Lung microvascular endothelial cell (primary cell): ENCODE measurements around the gene SIKE1. TPM values are rescaled to one million over a fixed set of nuclear protein-coding genes. Genes with fewer than 3 reads are reported as not detected.
"Not testable (repeated sequence)": the region's sequence is repeated elsewhere in the genome, so short reads cannot be mapped to it uniquely, and the experiment has no call there.

Experiments
- DNase-seq, 2 donors: peaks; one replicate each; pipeline versions ENCODE4 v3.0.0 to v3.0.0-alpha.2; 2010; ENCODE audit warnings: low read depth in 2 of 2
- total RNA-seq: library from RNA; depleted of rRNA; stranded (reverse); fragments of >200 nt; gene quantifications from 2 replicates; pipeline ENCODE4 v1.2.1, GENCODE V29; 2014

Gene SIKE1
- 32.9 and 40.7 TPM in 2 replicates for total RNA-seq

DNA sequence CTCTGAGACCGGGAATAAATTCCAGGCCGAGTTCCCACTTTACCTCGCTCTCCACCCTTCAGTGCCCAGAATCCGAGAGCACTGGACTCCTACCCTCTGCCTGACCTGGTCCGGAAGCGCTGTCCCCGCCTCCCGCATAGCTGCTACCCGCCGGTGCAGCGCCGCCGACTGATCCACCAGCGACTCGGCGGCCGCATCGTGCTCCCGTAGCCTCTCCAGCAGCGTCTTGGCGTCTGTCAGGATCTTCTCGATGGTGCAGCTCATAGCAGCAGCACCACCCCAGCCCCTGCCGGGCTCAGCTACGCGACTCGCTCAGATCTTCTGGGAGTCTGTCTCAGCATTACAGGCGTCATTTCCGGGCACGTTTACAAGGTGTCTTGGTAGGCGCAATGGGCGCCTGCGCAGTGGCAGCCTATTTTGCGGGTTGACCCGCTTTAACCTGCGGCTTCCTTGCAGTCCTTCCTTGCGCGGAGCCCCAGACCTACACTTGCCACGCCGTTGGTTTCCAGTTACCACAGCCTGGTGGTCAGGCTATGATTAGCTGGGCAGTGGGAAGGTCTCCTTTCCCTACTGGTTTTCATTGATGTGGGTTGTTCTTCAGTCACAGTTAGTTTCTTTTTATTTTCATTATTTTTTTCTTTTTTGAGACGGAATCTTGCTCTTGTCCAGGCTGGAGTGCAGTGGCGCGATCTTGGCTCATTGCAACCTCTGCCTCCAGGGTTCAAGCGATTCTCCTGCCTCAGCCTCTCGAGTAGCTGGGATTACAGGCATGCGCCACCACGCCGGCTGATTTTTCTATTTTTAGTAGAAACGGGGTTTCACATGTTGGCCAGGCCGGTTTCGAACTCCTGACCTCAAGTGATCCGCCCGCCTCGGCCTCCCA, at the start of gene SIKE1:
Gene SIKE1 (minus strand): TSS at position 342 of the 883 bp plus-strand sequence. CDS start 78 bp downstream, at position 264.
- DNase-seq, result peak; percentile 48 to 92

DNA sequence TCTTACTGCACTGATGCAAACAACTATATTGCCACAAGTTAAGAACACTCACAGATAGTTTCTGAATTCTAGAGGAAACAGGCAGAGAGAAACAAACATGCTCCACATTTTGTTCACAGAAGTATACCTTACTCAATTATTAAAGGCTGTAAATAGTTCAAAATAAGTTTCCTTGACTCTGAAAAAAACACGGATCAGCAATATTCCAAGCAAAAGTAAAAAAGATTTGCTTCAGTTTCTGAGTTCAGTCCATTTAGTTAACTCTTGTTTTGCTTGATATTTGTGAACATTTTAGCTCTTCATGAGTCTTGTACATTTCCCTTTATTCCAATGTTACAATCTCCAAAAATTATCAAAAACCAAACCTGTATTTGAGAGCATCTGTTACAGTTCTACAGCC, 49.6 kb upstream of the SIKE1 start:
- DNase-seq, result not testable (repeated sequence)

DNA sequence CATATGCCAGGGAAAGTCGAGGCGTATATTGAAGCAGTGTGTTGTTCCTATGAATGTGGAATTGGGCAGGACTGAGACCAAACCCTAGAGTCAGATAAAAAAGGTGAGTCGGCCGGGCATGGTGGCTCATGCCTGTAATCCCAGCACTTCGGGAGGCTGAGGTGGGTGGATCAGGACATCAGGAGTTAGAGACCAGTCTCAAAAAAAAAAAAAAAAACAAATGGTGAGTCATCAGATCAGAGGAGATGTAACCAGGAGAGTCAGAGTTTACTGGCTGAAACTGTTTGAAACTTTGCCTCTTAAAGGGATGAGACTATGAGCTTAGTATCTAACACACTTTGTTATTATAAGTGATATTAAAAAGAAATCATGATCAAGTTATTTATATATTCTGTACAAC, 47.8 kb upstream of the SIKE1 start:
- DNase-seq, result no peak

DNA sequence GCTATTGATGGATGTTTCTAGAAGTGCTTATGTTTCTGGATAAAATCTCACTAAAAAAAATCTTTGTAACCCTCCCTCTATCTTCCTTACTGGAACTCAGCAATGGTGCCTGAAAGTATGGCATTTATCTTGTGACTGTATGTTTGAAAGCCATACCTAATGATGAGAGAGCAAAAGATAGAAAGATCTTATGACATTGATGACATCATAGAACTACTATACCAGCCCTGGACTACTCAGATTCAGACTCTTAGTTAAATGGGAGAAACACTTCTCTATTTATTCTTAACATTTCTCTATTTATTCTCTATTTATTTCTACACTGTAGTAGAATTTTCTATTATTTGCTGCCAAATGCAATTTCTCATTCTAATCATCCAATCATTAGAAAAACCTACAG, 41.5 kb upstream of the SIKE1 start:
- no peak for DNase-seq

DNA sequence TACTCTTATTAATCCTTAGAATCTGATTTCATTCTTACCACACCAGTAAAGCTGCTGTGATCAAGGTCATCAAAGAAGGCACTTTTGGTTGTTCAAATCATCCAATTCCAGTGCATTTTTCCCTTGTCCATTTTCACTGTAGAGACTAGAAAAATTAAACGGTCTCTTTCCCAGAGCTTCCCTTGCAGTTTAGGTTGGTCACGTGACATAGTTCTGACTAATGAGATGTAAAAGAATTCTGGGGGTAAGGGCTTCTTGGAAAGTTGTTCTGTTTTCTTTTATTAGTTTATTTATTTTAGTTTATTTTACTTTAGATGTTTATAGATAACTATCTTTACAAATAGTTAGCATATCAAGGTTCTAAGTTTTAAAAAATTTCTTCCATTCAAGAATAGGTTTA, 39.9 kb upstream of the SIKE1 start:
- no peak for DNase-seq

DNA sequence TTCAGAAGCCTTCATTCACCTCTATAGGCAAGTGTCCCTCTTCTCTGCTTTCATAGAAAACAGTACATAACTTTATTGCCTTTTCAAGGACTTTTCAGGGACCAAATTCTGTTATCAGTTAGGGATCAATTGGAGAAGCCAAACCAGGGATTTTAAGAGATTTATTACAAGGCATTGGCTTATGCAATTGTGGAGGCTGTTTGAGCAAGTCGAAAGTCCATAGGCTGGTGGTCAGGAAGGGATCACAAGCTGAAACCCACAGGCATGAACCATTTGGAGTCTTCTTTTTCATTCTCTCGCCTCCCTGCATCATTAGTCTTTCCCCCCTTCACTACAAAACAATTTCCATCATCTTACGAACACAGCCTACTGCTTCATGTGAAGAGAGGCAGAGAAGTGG, 39.4 kb upstream of the SIKE1 start:
- DNase-seq, result no peak

DNA sequence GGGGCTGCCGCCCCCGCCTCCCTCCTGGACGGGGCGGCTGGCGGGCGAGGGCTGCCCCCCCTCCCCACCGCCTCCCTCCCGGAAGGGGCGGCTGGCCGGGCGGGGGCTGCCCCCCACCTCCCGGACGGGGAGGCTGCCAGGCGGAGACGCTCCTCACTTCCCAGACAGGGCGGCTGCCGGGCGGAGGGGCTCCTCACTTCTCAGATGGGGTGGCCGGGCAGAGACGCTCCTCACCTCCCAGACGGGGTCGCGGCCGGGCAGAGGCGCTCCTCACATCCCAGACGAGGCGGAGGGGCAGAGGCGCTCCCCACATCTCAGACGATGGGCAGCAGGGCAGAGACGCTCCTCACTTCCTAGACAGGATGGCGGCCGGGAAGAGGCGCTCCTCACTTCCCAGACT, 24.0 kb upstream of the SIKE1 start:
- DNase-seq, result not testable (repeated sequence)

DNA sequence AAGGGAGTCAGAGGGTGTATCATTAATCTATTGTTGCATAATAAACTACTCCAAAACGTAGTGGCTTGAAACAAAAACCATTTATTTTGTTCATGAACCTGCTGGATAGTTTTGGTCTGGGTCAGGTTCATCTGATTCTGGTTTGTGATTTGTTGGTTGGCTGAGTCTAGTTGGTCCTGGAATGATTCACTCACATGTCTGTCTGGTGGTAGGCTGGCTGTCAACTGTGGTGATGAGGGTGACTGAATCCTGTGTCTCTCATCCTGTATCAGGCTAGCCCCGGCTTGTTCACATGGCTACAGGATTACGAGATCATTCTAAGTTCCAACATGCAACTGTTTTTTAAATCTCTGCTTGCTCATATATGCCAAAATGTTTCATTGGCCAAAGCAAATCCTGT, 22.5 kb upstream of the SIKE1 start:
- DNase-seq, result no peak

DNA sequence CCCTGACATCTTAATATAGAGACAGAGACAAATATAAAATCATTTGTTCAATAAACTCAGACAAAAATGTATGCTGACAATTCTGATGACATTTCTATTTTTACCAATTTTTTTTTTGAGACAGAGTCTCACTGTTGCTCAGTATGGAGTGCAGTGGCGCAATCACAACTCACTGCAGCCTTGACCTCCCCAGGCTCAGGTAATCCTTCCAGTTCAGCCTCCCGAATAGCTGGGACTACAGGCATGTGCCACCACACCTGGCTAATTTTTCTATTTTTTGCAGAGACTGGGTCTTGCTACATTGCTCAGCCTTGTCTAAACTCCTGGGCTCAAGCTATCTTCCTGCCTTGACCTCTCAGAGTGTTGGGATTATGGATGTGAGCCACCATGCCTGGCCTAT, 13.6 kb upstream of the SIKE1 start:
- no peak for DNase-seq

DNA sequence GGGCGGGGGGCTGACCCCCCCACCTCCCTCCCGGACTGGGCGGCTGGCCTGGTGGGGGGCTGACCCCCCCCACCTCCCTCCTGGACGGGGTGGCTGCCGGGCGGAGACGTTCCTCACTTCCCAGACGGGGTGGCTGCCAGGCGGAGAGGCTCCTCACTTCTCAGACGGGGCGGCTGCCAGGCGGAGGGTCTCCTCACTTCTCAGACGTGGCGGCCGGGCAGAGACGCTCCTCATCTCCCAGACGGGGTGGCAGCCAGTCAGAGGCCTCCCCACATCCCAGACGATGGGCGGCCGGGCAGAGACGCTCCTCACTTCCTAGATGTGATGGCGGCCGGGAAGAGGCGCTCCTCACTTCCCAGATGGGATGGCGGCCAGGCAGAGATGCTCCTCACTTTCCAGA, 10.1 kb upstream of the SIKE1 start:
- not testable (repeated sequence) for DNase-seq

DNA sequence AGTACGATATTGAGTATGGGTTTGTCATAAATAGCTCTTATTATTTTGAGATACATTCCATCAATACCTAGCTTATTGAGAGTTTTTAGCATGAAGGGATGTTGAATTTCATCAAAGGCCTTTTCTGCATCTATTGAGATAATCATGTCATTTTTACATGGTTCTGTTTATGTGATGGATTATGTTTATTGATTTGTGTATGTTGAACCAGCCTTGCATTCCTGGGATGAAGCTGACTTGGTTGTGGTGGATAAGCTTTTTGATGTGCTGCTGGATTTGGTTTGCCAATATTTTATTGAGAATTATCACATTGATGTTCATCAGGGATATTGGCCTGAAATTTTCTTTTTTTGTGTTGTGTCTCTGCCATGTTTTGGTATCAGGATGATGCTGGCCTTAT, 6.0 kb upstream of the SIKE1 start:
- not testable (repeated sequence) for DNase-seq

DNA sequence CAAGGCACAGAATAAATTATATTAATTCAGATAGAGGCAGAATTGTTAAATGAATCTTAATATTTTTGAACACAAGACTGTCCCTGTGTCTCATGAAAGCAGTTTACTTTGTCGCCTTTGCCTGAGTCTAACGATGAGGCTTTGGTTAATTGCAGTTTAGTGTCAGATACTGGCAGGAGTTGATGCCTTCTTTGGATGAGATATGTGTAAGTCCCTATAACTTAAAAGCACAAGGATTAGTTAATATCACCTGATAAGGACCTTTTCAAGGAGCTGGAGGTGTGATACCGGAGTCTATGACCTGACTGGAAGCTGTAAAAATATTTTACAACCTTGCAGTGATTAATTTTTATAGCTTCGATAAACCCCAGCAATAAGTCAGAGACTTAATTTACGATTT, 2.0 kb upstream of the SIKE1 start:
- DNase-seq, result no peak

DNA sequence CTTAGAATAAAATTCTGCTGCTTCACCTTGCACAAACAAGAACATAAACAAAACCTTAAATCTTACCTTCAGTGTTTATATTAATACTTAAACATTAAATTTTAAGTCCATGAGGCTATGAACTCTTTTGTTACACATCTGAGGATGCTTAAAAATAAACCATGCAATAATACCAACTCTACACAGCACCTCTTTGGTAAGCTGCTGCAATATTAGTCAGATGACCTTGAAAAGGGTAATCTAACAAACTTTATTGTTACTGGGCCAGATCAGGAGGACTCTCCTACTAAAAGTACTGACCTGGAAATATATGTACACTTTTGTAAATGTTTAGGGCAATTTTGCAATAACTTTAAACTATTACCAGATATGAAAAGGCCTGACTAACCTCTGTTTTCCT, 763 bp downstream of the SIKE1 start:
- DNase-seq, result no peak

DNA sequence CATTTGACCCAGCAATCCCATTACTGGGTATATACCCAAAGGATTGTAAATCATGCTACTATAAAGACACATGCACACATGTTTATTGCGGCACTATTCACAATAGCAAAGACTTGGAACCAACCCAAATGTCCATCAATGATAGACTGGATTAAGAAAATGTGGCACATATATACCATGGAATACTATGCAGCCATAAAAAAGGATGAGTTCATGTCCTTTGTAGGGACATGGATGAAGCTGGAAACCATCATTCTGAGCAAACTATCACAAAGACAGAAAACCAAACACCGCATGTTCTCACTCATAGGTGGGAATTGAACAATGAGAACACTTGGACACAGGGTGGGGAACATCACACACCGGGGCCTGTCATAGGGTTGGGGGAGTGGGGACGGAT, 3.8 kb downstream of the SIKE1 start:
- not testable (repeated sequence) for DNase-seq

DNA sequence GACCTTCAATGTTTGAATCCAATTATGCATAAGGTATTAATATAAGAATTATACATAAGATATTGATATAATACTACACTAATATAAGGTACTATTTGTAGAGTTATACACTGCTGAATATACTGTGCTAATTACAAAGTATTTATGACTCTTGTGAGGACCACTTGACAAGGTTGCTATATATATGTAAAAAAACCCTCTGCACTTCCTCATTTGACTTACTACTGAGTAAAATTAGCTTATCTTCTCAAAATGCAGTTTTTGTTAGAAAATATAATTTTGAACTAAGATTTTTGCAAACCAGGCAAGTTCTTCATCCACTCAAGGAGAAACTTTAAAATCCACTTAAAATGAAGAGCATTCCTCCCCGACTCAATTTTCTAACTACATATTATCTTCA, 8.5 kb downstream of the SIKE1 start:
- no peak for DNase-seq

DNA sequence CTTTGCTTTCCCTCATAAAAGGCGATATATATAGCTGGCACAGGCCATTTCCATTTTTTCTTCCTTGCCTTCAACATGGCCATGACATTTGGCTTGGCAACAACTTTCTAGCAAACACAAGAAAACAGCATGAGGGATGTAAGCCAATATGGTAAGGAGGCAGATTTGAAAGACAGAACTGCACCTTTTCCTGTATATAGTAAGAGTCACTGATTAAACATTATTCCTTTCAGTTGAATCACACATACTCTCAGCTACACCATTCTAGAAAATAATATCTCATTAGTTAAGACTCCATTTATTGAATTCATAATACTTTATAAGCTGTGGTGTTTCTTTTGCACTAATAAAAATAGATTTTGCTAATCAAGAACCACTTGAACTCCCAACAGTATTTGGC, 9.5 kb downstream of the SIKE1 start:
- DNase-seq, result no peak

DNA sequence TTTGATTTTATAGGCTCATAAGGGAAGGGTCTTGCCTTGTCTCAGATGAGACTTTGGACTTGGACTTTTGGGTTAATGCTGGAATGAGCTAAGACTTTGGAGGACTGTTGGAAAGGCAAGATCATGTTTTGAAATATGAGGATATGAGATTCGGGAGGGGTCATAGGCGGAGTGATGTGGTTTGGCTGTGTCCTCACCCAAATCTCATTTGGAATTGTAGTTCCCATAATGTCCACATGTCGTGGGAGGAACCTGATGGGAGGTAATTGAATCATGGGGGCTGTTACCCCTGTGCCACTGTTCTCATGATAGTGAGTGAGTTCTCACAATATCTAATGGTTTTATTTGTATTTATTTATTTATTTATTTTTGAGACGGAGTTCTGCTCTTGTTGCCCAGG, 15.8 kb downstream of the SIKE1 start:
- no peak for DNase-seq

DNA sequence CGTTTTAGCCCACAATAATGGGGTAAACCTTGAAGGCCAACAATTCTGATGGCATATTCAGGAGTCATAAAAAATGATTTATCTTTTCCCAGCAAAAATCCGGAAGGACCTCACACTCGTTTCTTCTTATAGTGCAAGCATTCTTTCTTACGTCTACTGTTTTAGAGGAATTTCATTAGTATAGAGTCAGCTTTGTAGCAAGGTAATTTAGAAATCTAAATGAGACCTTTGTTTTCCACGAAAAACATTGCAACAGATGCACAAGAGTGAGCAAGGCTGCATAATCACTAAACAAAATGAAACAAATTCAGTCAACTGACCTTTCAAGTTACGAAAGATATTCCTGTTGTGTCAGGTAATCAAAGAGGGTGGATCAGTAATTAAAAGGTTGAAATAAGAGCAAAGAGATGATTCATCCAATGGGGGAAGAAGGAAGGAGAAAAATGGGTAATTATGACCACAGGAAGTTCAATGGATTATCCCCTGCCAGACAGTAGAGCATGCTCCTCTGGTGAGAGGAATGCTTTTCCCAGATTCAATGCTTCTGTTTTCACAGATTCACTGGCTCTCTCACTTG, 22.1 kb downstream of the SIKE1 start:
- peak; percentile 21 to 41 for DNase-seq

DNA sequence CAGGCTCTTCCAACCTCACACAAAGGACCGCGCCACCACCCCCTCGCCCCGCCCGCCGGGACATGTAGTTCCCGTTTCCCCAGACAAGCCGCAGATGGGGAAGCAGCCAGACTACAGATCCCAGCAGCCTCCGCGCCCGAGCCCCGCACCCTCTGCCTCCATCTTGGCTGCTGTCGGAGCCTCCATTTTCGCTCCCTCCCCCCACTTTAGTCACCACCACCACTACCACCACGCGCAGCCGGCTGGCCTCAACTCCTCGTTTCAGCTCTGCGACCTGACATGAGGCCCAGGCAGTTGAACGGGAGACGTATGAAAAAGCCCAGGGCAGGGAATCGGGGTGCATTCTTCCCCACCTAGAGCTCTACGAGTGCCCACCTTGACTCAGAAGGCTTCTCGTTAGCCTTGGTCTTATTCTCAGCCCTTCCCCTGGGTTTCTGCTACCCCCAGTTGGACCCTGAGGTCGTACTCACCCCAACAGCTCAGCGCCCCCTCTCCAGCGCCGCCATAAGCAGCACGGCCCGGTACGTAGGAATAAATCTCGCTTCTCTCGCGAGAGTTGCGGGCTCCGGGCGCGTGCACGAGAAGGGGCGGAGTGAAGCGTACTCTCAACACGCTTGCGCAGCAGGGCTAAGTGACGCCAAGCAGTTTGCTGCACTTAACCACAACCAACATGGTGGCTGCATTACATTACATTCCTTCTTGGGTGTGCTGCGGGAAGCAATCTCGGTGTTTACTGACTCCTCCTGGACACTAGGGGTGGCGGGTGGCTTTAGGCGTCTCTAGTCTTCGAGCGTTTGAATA, 22.8 kb downstream of the SIKE1 start, which contains the start of gene CSDE1:
Gene CSDE1 (minus strand): TSS at position 530 of the 801 bp plus-strand sequence. CDS start 18,094 bp downstream, outside the sequence.
- DNase-seq, result peak; percentile 99

DNA sequence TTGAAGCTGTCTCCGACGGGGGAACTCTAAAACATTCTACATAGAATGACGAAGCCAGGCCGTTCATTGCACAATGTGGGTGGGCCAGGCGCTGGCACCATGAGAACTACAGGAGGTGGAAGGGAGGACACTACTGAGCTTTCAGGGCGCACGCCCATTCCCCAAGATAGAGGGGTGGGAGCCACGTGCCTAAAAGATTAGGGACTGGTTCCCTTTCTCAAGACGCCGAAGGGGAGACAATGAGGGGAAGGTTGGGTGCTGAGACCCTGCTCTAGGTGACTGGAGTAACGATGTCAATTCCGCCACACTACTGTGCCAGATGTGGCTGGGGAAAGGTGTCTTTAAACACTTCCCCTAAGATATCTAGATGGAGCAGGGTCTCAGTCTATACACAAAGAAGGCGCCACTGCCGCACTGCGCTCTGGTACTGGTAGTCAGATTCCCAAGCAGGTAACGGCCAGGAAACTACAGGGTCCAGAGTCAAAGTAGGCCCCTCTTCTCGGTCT, 23.5 kb downstream of the SIKE1 start:
- peak; percentile 31 to 53 for DNase-seq

DNA sequence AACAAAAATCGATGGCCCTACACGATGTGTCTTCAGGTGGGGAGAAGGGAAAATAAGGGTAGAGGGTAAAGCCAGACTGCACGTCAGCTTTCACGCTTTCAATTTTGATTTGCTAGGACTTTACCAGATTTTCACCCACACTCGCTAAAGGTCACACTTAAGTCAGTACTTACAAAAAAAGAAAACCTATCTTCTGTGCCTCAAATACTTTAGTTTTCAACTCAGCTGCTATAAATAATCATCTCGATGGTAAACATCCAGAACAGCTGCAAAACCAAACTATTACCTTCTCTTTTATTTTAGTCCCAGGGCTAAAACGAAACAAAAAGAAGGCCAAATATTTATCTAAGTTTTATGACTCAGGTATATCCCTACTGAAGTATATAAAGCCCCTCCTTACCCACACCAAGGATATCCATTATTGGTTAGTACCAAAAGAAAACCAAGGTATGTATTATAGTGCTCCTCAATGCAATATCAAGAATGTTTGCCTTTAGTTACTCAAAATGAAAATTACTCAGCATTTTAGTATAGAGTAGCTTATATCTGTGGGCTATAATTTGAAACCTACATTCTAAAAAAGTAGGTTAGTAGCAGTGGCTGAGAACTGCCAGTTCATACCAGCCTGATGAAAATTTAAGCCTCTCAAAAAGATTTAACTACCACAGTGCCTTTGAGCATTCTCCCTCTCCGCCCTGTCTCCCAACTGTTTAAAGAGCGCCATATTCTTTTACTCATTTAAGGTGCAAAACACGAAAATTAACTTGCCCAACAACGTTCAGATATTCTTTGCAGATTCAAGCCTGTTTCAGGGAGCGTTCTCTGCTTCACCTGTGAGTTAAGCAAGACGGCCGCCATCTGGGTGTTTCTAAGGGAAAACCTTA, 24.2 kb downstream of the SIKE1 start:
- peak; percentile 7 to 12 for DNase-seq
